HG03025 (cell line): ENCODE results near the gene GOLT1B.

Experiments
- ATAC-seq: cut with Tn5 transposase; IDR thresholded peaks from one replicate; pipeline ENCODE4 v1.9.1; 2021; ENCODE audit warnings: mild to moderate bottlenecking, moderate library complexity; ENCODE audit not compliant: unreplicated experiment, low FRiP score

Gene GOLT1B

DNA sequence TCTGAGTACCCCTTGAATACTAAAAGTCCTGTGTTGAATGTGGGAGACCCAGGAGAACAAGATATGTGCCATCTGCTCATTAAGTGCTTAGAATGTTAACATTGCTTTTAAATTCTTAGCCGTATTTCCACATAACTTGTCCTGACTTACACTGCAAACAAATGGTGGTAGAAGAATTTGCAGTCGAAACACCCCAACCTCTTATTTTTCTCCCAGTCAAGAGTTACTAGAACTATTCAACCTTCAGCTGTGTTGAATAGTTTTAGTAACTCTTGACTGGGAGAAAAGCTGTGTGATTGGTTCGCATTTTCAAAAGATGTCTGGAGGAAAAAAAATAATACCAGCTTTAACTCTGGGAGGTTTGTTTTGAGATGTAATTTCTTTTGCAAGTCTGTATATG is 16.9 kb downstream of the GOLT1B start:
- ATAC-seq = no peak

GRCh38 chr12:21521541-21521940 is 20.0 kb downstream of the GOLT1B start:
- ATAC-seq = no peak

- no peak for ATAC-seq
Observed at GRCh38 chr12:21523148-21523547, 21.6 kb downstream of the GOLT1B start.

DNA sequence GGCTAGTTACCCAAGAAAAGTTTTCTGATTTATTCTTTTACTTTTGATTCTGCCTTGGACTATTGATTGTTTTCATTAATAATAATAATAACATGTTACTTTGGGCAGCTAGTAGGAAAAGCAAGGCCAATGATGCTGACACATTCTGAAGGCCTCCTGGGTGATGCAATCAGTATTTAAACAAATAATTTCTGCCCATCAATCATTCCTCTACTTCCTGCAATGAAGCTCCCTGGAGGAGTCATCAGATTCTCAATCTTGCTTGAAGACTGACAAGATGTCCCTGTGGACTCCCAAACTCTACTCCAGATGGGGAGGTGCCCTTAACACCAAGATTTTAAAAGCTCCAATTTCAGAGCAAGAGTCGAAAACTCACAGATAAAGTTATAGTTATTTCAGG is 24.5 kb downstream of the GOLT1B start, which contains the start of gene SPX:
SPX (plus strand) TSS at position 244 of the 400 bp plus-strand sequence. CDS start 177 bp downstream, outside the sequence.
- no peak for ATAC-seq

GRCh38 chr12:21526721-21527345 is 25.2 kb downstream of the GOLT1B start:
- no peak for ATAC-seq

DNA sequence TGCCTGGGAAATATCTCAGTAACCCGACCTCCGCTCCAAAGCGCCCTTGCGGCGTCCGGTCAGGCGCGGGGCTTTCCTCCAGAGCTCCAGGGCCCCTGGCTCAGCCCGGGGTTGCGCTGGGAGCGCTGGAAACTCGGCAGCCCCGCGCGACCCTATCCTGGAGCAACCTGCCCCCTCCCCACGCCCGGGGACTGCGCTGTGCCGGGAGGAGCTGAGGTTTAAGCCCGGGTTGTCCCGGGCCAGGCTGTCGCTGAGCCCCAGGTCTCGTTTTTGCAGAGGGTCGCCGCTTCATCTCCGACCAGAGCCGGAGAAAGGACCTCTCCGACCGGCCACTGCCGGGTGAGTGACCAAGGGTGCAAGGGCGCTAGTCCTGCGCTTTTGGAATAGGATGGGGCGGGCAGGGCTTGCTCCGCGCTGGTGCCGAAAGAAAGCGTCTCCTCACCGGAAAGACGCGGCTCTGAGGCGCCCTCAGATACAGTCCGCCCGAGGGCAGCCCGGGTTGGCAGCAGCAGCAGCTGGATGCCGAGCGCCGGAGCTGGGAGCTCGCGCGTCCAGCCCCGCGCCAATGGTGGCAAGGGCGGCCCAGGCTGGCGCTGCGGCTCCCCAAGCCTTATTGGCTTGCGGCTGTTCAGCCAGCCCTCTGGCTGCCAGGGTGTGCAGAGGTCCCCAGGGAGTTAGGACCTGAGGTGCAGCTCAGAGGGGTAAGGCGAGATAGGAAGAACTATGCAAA is 26.0 kb downstream of the GOLT1B start:
- ATAC-seq = peak; percentile 90

DNA sequence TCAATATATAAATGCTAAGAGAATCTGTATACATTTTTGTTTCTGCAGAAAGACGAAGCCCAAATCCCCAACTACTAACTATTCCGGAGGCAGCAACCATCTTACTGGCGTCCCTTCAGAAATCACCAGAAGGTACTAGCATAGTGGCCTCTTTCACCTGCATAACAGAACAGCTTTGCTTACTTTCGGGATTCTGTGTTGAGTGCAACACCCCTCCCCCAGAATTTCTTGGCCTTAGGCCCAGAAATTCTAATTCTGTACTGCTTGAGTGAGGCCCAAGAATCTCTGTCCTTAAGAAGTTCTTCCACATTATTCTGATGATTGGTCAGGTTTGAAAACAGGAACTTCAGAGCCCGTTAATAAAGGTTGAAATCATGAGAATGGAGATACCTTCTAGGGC is 27.4 kb downstream of the GOLT1B start:
- ATAC-seq = no peak

DNA sequence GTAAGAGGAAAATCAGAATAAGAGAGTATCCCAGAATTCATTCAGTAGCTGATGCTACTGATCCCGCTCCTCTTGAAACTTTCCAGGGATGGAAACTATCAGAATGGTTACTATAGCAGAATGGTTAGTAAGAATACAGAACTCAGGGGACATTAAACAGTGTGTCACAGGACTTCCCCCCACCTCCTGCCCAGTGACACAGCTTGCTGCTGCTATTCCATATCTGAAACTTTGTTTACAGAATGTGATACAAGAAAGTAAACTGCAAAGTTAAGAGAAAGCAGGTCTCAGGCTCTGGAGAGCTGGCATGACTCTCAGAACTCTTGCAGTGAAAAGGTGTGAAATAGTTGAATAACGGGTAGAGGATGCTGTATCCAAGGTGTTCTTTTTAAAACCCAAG is 27.9 kb downstream of the GOLT1B start:
- ATAC-seq = no peak

DNA sequence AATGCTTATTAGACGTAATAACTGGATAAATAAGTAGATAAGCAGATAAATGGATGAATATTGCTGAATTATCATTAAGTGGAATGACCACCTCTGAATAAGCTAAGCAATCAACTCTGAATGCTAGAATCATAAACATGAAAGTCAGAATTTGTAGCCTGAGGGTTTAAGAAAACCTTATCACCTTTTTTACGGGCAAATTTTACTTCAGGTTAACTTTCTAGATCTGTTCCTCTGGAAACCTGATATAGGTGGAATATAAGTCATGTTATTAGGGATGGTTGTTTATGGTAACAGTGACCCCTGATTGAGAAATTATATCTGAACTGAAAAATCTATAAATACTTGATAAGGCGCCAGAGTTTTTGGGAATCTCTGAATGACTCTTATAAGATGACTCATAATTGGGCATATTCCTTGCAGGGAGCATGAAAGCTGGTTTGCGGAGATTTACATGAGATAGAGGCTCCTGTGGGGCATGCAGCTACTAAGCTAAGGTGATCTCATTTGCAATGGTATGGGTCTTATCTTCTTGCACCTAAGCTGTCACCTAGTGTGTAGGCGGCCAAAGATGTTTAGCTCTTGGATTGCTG is 36.6 kb downstream of the GOLT1B start:
- no peak for ATAC-seq

- ATAC-seq = no peak
Observed at GRCh38 chr12:21539797-21540196, 38.2 kb downstream of the GOLT1B start.

GRCh38 chr12:21541773-21542172 is 40.2 kb downstream of the GOLT1B start:
- ATAC-seq = no peak

DNA sequence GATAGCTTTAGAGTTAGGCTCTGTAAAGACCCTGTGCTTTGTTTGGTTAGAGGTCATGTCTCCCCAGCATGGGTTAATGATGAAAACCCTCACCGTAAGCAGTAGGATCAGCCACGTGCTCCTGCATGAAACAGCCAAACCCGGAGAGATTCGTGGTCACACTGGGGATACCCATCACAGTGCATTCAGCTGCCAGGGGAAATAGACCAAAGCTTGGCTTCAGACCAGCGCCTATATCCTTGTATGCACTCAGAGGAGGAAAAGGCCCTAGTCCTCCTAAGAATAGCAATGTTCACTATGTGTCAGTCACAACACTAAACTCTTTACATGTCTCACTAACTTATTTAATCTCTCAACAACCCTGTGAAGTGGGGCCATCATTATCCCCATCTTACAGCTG is 40.8 kb downstream of the GOLT1B start:
- ATAC-seq = no peak

- ATAC-seq = no peak
Observed at GRCh38 chr12:21543151-21543550, 41.6 kb downstream of the GOLT1B start.

DNA sequence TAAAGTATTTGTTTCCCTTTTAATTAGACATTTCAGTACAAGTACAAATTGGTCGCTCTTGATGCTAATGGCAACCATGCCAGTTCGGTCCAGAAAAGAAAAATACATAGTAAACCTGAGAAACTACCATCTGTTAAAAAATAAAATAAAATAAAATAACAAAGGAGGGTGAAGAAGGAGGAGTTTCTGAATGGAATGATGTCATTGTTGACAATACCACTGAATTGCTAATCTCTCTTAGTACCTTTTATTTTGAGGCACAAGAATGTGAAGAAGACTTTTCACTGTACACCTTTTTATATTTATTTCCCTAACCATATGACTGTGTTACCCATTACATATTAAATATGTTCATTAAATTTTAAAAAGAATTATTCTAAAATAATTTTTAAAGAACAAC is 44.0 kb downstream of the GOLT1B start:
- no peak for ATAC-seq

- no peak for ATAC-seq
Observed at GRCh38 chr12:21546716-21547115, 45.1 kb downstream of the GOLT1B start.

DNA sequence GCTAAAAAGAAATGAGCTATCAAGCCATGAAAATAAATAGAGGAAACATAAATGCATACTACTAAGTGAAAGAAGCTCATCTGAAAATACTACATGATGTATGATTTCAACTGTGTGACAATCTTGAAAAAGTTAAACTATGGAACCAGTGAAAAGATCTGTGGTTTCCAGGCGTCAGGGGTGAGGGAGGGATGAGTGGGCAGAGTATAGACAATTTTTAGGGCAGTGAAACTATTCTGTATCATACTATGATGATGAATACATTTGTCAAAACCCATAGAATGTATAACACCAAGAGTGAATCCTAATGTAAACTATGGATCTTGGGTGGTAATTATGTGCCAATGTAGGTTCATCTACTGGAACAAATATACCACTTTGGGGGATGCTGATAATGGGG is 45.8 kb downstream of the GOLT1B start:
- ATAC-seq = no peak

GRCh38 chr12:21551841-21552465 is 50.4 kb downstream of the GOLT1B start:
- ATAC-seq = no peak

- no peak for ATAC-seq
Observed at GRCh38 chr12:21552635-21553328, 51.2 kb downstream of the GOLT1B start.

GRCh38 chr12:21553329-21553675 is 51.7 kb downstream of the GOLT1B start:
- no peak for ATAC-seq

DNA sequence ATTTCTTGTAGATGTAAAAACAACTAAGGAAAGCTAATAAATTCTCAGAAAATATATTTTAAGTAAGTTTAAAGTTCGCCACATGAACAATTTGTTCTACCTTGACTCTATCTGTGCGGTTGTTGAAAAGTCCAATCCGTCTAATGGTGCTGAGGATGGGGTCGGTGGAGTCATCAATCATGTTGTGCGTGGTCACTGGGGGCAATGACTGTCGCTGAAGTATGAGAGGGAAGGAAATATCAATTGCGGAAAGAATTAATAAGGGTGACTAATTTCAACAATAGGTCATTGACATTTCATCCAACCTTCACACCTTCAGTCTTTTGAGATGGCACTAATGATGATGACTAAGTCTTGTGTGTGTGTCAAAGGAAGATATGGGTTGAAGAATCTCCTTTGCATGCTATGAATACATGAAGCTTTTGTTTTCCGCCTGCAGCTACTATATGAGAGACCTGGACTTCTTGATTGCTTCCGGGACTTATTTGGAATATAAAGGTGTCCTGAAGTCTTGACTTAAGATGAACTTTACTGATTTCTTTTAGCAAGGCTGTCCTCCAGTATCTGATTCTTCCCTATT is 56.6 kb downstream of the GOLT1B start:
- ATAC-seq = no peak
